Hepatocyte (in vitro differentiated cells): ENCODE data around the gene ARSK.

Experiments used
- EZH2 ChIP-seq: fragments of 200-600 bp; sonication (generic); IDR thresholded peaks from 2 replicates; pipeline ENCODE4 v1.6.1; 2016; ENCODE audit warnings: antibody characterized with exemption, mild to moderate bottlenecking, borderline replicate concordance
- TF ChIP-seq, protein P1 (sequence below): fragments of 200-600 bp; sonication (generic); IDR thresholded peaks from 2 replicates; pipeline ENCODE4 v1.5.1; 2016; ENCODE audit warnings: antibody characterized with exemption, mild to moderate bottlenecking; ENCODE audit not compliant: poor library complexity

DNA sequence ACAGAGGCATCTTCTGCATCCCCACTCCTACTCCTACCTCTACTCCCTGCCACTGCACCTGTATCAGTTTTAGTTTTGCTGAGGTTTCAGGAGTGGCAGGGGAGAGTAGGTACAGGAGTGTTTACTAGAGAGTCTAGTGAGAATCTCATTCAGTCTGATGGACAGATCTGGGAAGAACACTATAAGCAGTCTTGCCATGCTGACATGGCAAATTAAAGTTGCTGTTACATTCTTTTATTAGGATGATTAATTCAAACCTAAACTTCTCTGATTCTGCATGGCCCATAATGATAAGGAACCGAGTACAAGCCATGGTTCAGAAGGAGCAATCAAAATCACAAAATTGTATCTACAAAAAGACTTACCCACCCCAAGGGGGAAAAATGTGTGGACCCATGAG is 7.4 kb downstream of the ARSK start:
- TF ChIP-seq, protein P1, sequence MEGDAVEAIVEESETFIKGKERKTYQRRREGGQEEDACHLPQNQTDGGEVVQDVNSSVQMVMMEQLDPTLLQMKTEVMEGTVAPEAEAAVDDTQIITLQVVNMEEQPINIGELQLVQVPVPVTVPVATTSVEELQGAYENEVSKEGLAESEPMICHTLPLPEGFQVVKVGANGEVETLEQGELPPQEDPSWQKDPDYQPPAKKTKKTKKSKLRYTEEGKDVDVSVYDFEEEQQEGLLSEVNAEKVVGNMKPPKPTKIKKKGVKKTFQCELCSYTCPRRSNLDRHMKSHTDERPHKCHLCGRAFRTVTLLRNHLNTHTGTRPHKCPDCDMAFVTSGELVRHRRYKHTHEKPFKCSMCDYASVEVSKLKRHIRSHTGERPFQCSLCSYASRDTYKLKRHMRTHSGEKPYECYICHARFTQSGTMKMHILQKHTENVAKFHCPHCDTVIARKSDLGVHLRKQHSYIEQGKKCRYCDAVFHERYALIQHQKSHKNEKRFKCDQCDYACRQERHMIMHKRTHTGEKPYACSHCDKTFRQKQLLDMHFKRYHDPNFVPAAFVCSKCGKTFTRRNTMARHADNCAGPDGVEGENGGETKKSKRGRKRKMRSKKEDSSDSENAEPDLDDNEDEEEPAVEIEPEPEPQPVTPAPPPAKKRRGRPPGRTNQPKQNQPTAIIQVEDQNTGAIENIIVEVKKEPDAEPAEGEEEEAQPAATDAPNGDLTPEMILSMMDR = no peak
- TF ChIP-seq EZH2 = no peak
